Stimulated activated memory B cell treated with anti-CD40 and anti-IgM and Interleukin-4, amounts not matched to agents 10 μg/mL and 1 μg/mL and 100 μg/mL, for 72 hours (primary cell): ENCODE results near the gene HLF.

Experiments used
- ATAC-seq: fragments of 150-1000 bp; cut with Tn5 transposase; 2 replicates; pipeline ENCODE4 v1.10.0; 2021
- H3K27ac Mint-ChIP-seq: one replicate; pipeline ENCODE4 v1.8.0; 2022; ENCODE audit warnings: mild to moderate bottlenecking, mixed read lengths
- H3K27me3 Mint-ChIP-seq: one replicate; pipeline ENCODE4 v1.8.0; 2022; ENCODE audit warnings: mixed read lengths
- H3K36me3 Mint-ChIP-seq: one replicate; pipeline ENCODE4 v1.8.0; 2022; ENCODE audit warnings: mixed read lengths
- H3K4me1 Mint-ChIP-seq: one replicate; pipeline ENCODE4 v1.8.0; 2022; ENCODE audit warnings: mixed read lengths
- H3K4me3 Mint-ChIP-seq: one replicate; pipeline ENCODE4 v1.8.0; 2022; ENCODE audit warnings: mild to moderate bottlenecking, moderate library complexity, mixed read lengths
- H3K9me3 Mint-ChIP-seq: one replicate; pipeline ENCODE4 v1.8.0; 2022; ENCODE audit warnings: mixed read lengths

HLF gene

GRCh38 chr17:55238179-55238930, 26.4 kb upstream of the HLF start:
- Mint-ChIP-seq H3K36me3 (no peaks in the 10 kb centered on the region), H3K27ac (no peak overlapping the region), H3K4me3 (peak overlapping the region; percentile 72), H3K4me1 (peaks cover 23% of the 10 kb centered on the region), H3K9me3 (peaks cover 5% of the 10 kb centered on the region), H3K27me3 (peaks cover 17% of the 10 kb centered on the region)
- ATAC-seq = peak; percentile 91

GRCh38 chr17:55238931-55239297, 25.8 kb upstream of the HLF start:
- no peak overlapping the region for H3K27ac Mint-ChIP-seq

GRCh38 chr17:55241097-55241496, 23.7 kb upstream of the HLF start:
- Mint-ChIP-seq H3K27me3 (peaks cover 39% of the 10 kb centered on the region), H3K4me3 (no peak overlapping the region), H3K9me3 (peaks cover 4% of the 10 kb centered on the region), H3K27ac (no peak overlapping the region), H3K4me1 (peaks cover 14% of the 10 kb centered on the region), H3K36me3 (no peaks in the 10 kb centered on the region)
- ATAC-seq = no peak

More at GRCh38 chr17:55238931-55239297, 25.8 kb upstream of the HLF start:
- peaks cover 23% of the 10 kb centered on the region for H3K27me3 Mint-ChIP-seq
- H3K4me1 Mint-ChIP-seq = peaks cover 21% of the 10 kb centered on the region
- no peaks in the 10 kb centered on the region for H3K36me3 Mint-ChIP-seq
- H3K9me3 Mint-ChIP-seq = peaks cover 5% of the 10 kb centered on the region
- peak overlapping the region; percentile 72 for H3K4me3 Mint-ChIP-seq
- ATAC-seq = no peak

- peaks cover 39% of the 10 kb centered on the region for H3K27me3 Mint-ChIP-seq
- no peak overlapping the region for H3K4me3 Mint-ChIP-seq
- peaks cover 2% of the 10 kb centered on the region for H3K9me3 Mint-ChIP-seq
- no peak for ATAC-seq
- peaks cover 7% of the 10 kb centered on the region for H3K4me1 Mint-ChIP-seq
- no peak overlapping the region for H3K27ac Mint-ChIP-seq
- H3K36me3 Mint-ChIP-seq = no peaks in the 10 kb centered on the region
Measured at GRCh38 chr17:55242476-55242875, 22.3 kb upstream of the HLF start.

GRCh38 chr17:55245986-55246385, 18.8 kb upstream of the HLF start:
- ATAC-seq = no peak
- Mint-ChIP-seq H3K4me3 (no peak overlapping the region), H3K4me1 (no peaks in the 10 kb centered on the region), H3K36me3 (no peaks in the 10 kb centered on the region), H3K27me3 (peaks cover 60% of the 10 kb centered on the region), H3K9me3 (peaks cover 2% of the 10 kb centered on the region), H3K27ac (no peak overlapping the region)

GRCh38 chr17:55246583-55246982, 18.2 kb upstream of the HLF start:
- Mint-ChIP-seq H3K27me3 (peaks cover 64% of the 10 kb centered on the region), H3K27ac (no peak overlapping the region)

GRCh38 chr17:55248077-55248476, 16.7 kb upstream of the HLF start:
- Mint-ChIP-seq H3K27me3 (peaks cover 66% of the 10 kb centered on the region), H3K27ac (no peak overlapping the region), H3K36me3 (no peaks in the 10 kb centered on the region), H3K4me1 (no peaks in the 10 kb centered on the region), H3K9me3 (no peaks in the 10 kb centered on the region), H3K4me3 (no peak overlapping the region)
- ATAC-seq = no peak

More at GRCh38 chr17:55246583-55246982, 18.2 kb upstream of the HLF start:
- no peak overlapping the region for H3K4me3 Mint-ChIP-seq
- H3K4me1 Mint-ChIP-seq = no peaks in the 10 kb centered on the region
- ATAC-seq = no peak
- H3K9me3 Mint-ChIP-seq = peaks cover 2% of the 10 kb centered on the region
- no peaks in the 10 kb centered on the region for H3K36me3 Mint-ChIP-seq

- Mint-ChIP-seq H3K36me3 (no peaks in the 10 kb centered on the region), H3K4me3 (no peak overlapping the region), H3K4me1 (no peaks in the 10 kb centered on the region), H3K27me3 (peaks cover 48% of the 10 kb centered on the region), H3K9me3 (no peaks in the 10 kb centered on the region), H3K27ac (no peak overlapping the region)
- ATAC-seq = no peak
Measured at GRCh38 chr17:55249861-55250260, 14.9 kb upstream of the HLF start.

GRCh38 chr17:55254375-55254774, 10.4 kb upstream of the HLF start:
- Mint-ChIP-seq H3K27me3 (peaks cover 44% of the 10 kb centered on the region), H3K27ac (no peak overlapping the region), H3K4me3 (no peak overlapping the region), H3K4me1 (no peaks in the 10 kb centered on the region), H3K36me3 (no peaks in the 10 kb centered on the region), H3K9me3 (no peaks in the 10 kb centered on the region)
- no peak for ATAC-seq

GRCh38 chr17:55258578-55259135, 6.1 kb upstream of the HLF start:
- no peaks in the 10 kb centered on the region for H3K9me3 Mint-ChIP-seq
- H3K4me3 Mint-ChIP-seq = no peak overlapping the region
- H3K27me3 Mint-ChIP-seq = peaks cover 50% of the 10 kb centered on the region
- H3K36me3 Mint-ChIP-seq = no peaks in the 10 kb centered on the region
- no peak for ATAC-seq
- H3K27ac Mint-ChIP-seq = no peak overlapping the region
- peaks cover 5% of the 10 kb centered on the region for H3K4me1 Mint-ChIP-seq

GRCh38 chr17:55259684-55260111, 5.1 kb upstream of the HLF start:
- no peak overlapping the region for H3K4me3 Mint-ChIP-seq
- no peaks in the 10 kb centered on the region for H3K9me3 Mint-ChIP-seq

GRCh38 chr17:55261311-55261710, 3.4 kb upstream of the HLF start:
- no peak overlapping the region for H3K4me3 Mint-ChIP-seq

More at GRCh38 chr17:55259684-55260111, 5.1 kb upstream of the HLF start:
- H3K27me3 Mint-ChIP-seq = peaks cover 60% of the 10 kb centered on the region
- no peak overlapping the region for H3K27ac Mint-ChIP-seq
- ATAC-seq = no peak
- H3K4me1 Mint-ChIP-seq = peaks cover 15% of the 10 kb centered on the region
- no peaks in the 10 kb centered on the region for H3K36me3 Mint-ChIP-seq

GRCh38 chr17:55263569-55264277, 1.0 kb upstream of the HLF start:
- no peak for ATAC-seq
- Mint-ChIP-seq H3K27ac (no peak overlapping the region), H3K9me3 (no peaks in the 10 kb centered on the region), H3K36me3 (no peaks in the 10 kb centered on the region), H3K27me3 (peaks cover 95% of the 10 kb centered on the region), H3K4me1 (peaks cover 15% of the 10 kb centered on the region), H3K4me3 (peak overlapping the region; percentile 59)

More at GRCh38 chr17:55261311-55261710, 3.4 kb upstream of the HLF start:
- H3K9me3 Mint-ChIP-seq = no peaks in the 10 kb centered on the region
- H3K4me1 Mint-ChIP-seq = peaks cover 15% of the 10 kb centered on the region
- no peak for ATAC-seq
- peaks cover 72% of the 10 kb centered on the region for H3K27me3 Mint-ChIP-seq
- H3K27ac Mint-ChIP-seq = no peak overlapping the region
- H3K36me3 Mint-ChIP-seq = no peaks in the 10 kb centered on the region

GRCh38 chr17:55264278-55264644, 499 bp upstream of the HLF start:
- Mint-ChIP-seq H3K9me3 (no peaks in the 10 kb centered on the region), H3K36me3 (no peaks in the 10 kb centered on the region), H3K4me3 (peak overlapping the region; percentile 59), H3K27ac (no peak overlapping the region), H3K4me1 (peaks cover 15% of the 10 kb centered on the region), H3K27me3 (peaks cover 95% of the 10 kb centered on the region)
- no peak for ATAC-seq

GRCh38 chr17:55265311-55266021, 706 bp downstream of the HLF start:
- ATAC-seq = no peak
- H3K4me3 Mint-ChIP-seq = peak overlapping the region; percentile 57
- no peaks in the 10 kb centered on the region for H3K9me3 Mint-ChIP-seq
- peaks cover 15% of the 10 kb centered on the region for H3K4me1 Mint-ChIP-seq
- H3K27me3 Mint-ChIP-seq = peaks cover 86% of the 10 kb centered on the region
- no peaks in the 10 kb centered on the region for H3K36me3 Mint-ChIP-seq
- no peak overlapping the region for H3K27ac Mint-ChIP-seq
